T-cell (primary cell): Measurements from ENCODE around the gene ANKRD26. TPM values are rescaled to one million over a fixed set of nuclear protein-coding genes. Genes with fewer than 3 reads are reported as not detected.

Experiments
- ATAC-seq, 4 experiments: fragments of 200-7000 bp in 3 of 4; fragments of 150-1000 bp in 1 of 4; cut with Tn5 transposase; replicated peaks in 1 of 4; 1 replicate in 3 of 4; 2 replicates in 1 of 4; pipeline ENCODE4 v1.10.0; 2021; ENCODE audit warnings: moderate library complexity in 3 of 4, mild to moderate bottlenecking in 2 of 4, moderate number of reproducible peaks in 1 of 4
- CTCF ChIA-PET, 2 donors: fragments of 300-600 bp; sonication (Branson Sonifier 250); formaldehyde crosslinking; loops; one replicate each; lab custom pipeline; 2022; ENCODE audit warnings: antibody characterized with exemption in 2 of 2; lab: Charles Lee
- POLR2A ChIA-PET, 2 donors: fragments of 300-600 bp; sonication (Branson Sonifier 250); formaldehyde crosslinking; loops; one replicate each; lab custom pipeline; 2022; ENCODE audit warnings: antibody characterized with exemption in 2 of 2; lab: Charles Lee
- DNase-seq, 35 experiments: peaks; one replicate each; pipeline versions ENCODE4 v3.0.0 to v3.0.0-alpha.2; 2013 to 2023
- H3K27ac ChIP-seq: one replicate; pipeline ENCODE4 v1.5.1; 2013; ENCODE audit warnings: low read length
- H3K27me3 ChIP-seq, 2 experiments: replicated peaks in 1 of 2; 1 replicate in 1 of 2; 2 replicates in 1 of 2; pipeline versions ENCODE4 v1.6.1 to v1.7.0; 2013; ENCODE audit warnings: low read length in 1 of 2, mixed read lengths in 1 of 2; ENCODE audit not compliant: control insufficient read depth in 2 of 2, insufficient read depth in 2 of 2; ENCODE audit errors: extremely low read depth in 1 of 2
- H3K36me3 ChIP-seq, 2 donors: 1 replicate in 1 of 2; 2 replicates in 1 of 2; pipeline versions ENCODE4 v1.6.1 to v1.7.0; 2013; ENCODE audit warnings: low read length in 1 of 2; ENCODE audit not compliant: control insufficient read depth in 2 of 2, insufficient read depth in 1 of 2; ENCODE audit errors: extremely low read depth in 1 of 2
- H3K4me1 ChIP-seq, 2 experiments: 1 replicate in 1 of 2; 2 replicates in 1 of 2; pipeline versions ENCODE4 v1.6.1 to v1.7.0; 2013; ENCODE audit warnings: low read length in 2 of 2, mixed read lengths in 1 of 2; ENCODE audit not compliant: insufficient read depth in 2 of 2, control insufficient read depth in 1 of 2; ENCODE audit errors: extremely low read depth in 1 of 2
- H3K4me3 ChIP-seq, 2 donors: 1 replicate in 1 of 2; 2 replicates in 1 of 2; pipeline versions ENCODE4 v1.5.1 to v1.7.0; 2013; ENCODE audit warnings: mild to moderate bottlenecking in 2 of 2, low read length in 1 of 2, moderate library complexity in 1 of 2; ENCODE audit not compliant: control insufficient read depth in 1 of 2; ENCODE audit errors: extremely low read depth in 1 of 2
- H3K9me3 ChIP-seq: 2 replicates; pipeline ENCODE4 v1.7.0; 2013
- H3K27ac Mint-ChIP-seq, 2 donors: one replicate each; pipeline ENCODE4 v1.8.0; 2020 to 2021; ENCODE audit warnings: mild to moderate bottlenecking in 2 of 2, mixed read lengths in 2 of 2
- H3K27me3 Mint-ChIP-seq, 2 donors: one replicate each; pipeline ENCODE4 v1.8.0; 2021 to 2022; ENCODE audit warnings: mixed read lengths in 2 of 2
- H3K36me3 Mint-ChIP-seq: one replicate; pipeline ENCODE4 v1.8.0; 2021; ENCODE audit warnings: mixed read lengths
- H3K4me1 Mint-ChIP-seq, 3 donors: one replicate each; pipeline ENCODE4 v1.8.0; 2020 to 2022; ENCODE audit warnings: mixed read lengths in 3 of 3, mild to moderate bottlenecking in 1 of 3
- H3K4me3 Mint-ChIP-seq, 3 donors: one replicate each; pipeline ENCODE4 v1.8.0; 2020 to 2022; ENCODE audit warnings: mild to moderate bottlenecking in 3 of 3, mixed read lengths in 3 of 3, moderate library complexity in 3 of 3
- H3K9me3 Mint-ChIP-seq, 3 donors: one replicate each; pipeline ENCODE4 v1.8.0; 2020 to 2022; ENCODE audit warnings: mixed read lengths in 3 of 3
- WGBS: methylation state at CpG from one replicate; pipeline ENCODE4 v1.1.5; 2013; ENCODE audit warnings: missing lambda C conversion rate; ENCODE audit not compliant: insufficient coverage; 5-methylcytosine and 5-hydroxymethylcytosine counted together
- total RNA-seq, 35 experiments: library from RNA in 6 of 35; stranded (reverse) in 6 of 35; fragments of 120-200 nt in 1 of 35; gene quantifications; one replicate each; pipeline versions ENCODE4 v1.2.1 to v1.2.4 and lab custom pipeline; 2013 to 2026

The ANKRD26 gene
- total RNA-seq, 5 donors from 2014 or later (not counting 1 experiment from before 2014, with no cell fraction given), result 8.9 to 13.0 (median 9.3) TPM

GRCh38 chr10:26959841-26960240 is 140.5 kb downstream of the ANKRD26 start:
- Histone ChIP-seq H3K36me3 (no peaks in the 10 kb centered on the region), H3K27me3 (no peaks in the 10 kb centered on the region), H3K27ac (no peak overlapping the region), H3K4me3 (no peak overlapping the region), H3K9me3 (no peaks in the 10 kb centered on the region), H3K4me1 (no peaks in the 10 kb centered on the region)
- Mint-ChIP-seq H3K27ac (no peak overlapping the region), H3K4me3 (no peak overlapping the region), H3K36me3 (peaks cover 14% of the 10 kb centered on the region), H3K9me3 (no peaks in the 10 kb centered on the region), H3K4me1 (peaks cover 5 to 12% (median 7%) of the 10 kb centered on the region in 3 donors), H3K27me3 (no peaks in the 10 kb centered on the region)
- DNase-seq, result no peak
- ATAC-seq, result no peak
- ChIA-PET POLR2A (no interaction called here), CTCF (interaction anchor here (0.7 kb wide), 2 partner anchors 185 to 466 kb away, joined by 3 read pairs; no protein-coding TSS in a partner anchor)
- WGBS, result 70% methylated on average over 5 of the region's 6 CpGs

Other genes with a start within 250 kb of the ANKRD26 start
- gene ABI1, start 239.5 kb downstream of the ANKRD26 start, total RNA-seq, result 10 to 100 TPM; 51.9 to 78.8 (median 60.0) TPM
- gene YME1L1, start 53.9 kb upstream of the ANKRD26 start, total RNA-seq, result 100 to 1,000 TPM in 2 of 5 donors, 10 to 100 TPM in 3; 83.5 to 126 (median 88.4) TPM
- gene MASTL, start 54.9 kb upstream of the ANKRD26 start, total RNA-seq, result 10 to 100 TPM in 3 of 5 donors, 1 to 10 TPM in 2; 4.2 to 21.2 (median 10.4) TPM
- gene ACBD5, start 140.3 kb upstream of the ANKRD26 start, total RNA-seq, result 10 to 100 TPM; 20.7 to 21.2 (median 21.1) TPM